Sigmoid colon (tissue), 3 donors: ENCODE measurements around the gene CTIF.

Experiments
- POLR2A ChIP-seq, 2 donors: fragments of 450-650 bp; IDR thresholded peaks; one replicate each; pipeline ENCODE4 v1.6.1; 2016; ENCODE audit warnings: antibody characterized with exemption in 2 of 2, mild to moderate bottlenecking in 2 of 2, moderate library complexity in 2 of 2
- TF ChIP-seq, protein P1 (sequence below), 4 experiments: fragments of 450-650 bp in 3 of 4; fragments of 200-600 bp in 1 of 4; IDR thresholded peaks; one replicate each; pipeline ENCODE4 v1.5.1; 2016 to 2019; ENCODE audit warnings: antibody characterized with exemption in 4 of 4, mild to moderate bottlenecking in 3 of 4, moderate library complexity in 2 of 4

DNA sequence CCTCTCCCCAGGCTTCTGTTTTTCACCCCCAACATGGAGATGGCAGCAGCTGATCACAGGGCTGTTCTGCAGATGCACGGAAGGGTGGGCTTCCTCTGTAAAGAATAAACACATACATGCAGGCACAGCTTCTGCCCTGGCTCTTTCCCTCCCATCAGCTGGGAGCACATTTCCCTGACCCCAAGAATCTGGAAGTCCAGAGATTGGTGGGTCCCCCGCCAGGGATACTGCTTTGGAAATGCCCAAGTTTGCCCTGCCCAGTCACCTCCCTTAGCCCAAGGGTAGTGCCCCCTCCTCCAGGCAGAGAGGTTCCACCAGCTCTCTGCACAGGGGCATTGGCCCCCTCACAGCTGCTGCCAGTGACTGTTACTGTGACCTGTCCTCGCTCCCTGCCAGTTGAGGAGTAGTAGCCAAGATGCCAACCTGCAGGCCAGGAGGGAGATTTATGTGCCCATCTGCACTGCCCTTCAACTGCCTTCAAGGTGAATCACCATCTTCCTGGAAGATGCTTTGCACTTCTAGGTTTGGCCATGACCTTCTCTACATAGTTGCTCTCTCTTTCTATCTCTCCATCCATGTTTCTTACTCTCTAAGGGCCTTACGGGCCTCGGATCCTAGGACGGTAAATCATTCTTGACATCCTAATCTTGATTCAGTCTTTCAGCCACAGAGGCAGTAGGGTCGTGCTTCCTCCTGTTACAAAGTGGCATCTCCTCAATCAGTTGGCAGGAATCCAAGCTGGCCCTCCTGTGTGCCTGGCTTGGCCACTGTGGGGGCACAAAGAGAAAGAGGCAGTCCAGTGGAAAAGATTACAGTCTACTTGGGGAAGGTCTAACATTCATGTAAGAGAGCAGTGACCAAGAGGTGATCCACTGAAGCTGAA, 121.8 kb downstream of the CTIF start:
- TF ChIP-seq, protein P1, sequence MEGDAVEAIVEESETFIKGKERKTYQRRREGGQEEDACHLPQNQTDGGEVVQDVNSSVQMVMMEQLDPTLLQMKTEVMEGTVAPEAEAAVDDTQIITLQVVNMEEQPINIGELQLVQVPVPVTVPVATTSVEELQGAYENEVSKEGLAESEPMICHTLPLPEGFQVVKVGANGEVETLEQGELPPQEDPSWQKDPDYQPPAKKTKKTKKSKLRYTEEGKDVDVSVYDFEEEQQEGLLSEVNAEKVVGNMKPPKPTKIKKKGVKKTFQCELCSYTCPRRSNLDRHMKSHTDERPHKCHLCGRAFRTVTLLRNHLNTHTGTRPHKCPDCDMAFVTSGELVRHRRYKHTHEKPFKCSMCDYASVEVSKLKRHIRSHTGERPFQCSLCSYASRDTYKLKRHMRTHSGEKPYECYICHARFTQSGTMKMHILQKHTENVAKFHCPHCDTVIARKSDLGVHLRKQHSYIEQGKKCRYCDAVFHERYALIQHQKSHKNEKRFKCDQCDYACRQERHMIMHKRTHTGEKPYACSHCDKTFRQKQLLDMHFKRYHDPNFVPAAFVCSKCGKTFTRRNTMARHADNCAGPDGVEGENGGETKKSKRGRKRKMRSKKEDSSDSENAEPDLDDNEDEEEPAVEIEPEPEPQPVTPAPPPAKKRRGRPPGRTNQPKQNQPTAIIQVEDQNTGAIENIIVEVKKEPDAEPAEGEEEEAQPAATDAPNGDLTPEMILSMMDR (IDR thresholded peaks at IDR 0.05), result no peak
- TF ChIP-seq POLR2A (IDR thresholded peaks at IDR 0.05), result no peak
